Measurements from ENCODE around the gene TERF2IP. TPM values are rescaled to one million over a fixed set of nuclear protein-coding genes. Genes with fewer than 3 reads are reported as not detected.

The TERF2IP gene, protein sequence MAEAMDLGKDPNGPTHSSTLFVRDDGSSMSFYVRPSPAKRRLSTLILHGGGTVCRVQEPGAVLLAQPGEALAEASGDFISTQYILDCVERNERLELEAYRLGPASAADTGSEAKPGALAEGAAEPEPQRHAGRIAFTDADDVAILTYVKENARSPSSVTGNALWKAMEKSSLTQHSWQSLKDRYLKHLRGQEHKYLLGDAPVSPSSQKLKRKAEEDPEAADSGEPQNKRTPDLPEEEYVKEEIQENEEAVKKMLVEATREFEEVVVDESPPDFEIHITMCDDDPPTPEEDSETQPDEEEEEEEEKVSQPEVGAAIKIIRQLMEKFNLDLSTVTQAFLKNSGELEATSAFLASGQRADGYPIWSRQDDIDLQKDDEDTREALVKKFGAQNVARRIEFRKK
- total RNA-seq: 60.1 TPM
- long read RNA-seq, transcript TERF2IP-201 (3 exons, 2,118 nt): major isoform, 226 of 233 reads
- long read RNA-seq, partial matches to known transcripts: 1 of 233 reads
- long read RNA-seq, other reads (novel, unspliced or antisense): 5 of 233 reads

- DNase-seq: peak; percentile 92
- intact Hi-C loops (cut with micrococcal nuclease): loop anchor here (10.0 kb wide), 1 partner anchor 117 kb away; no protein-coding TSS in a partner anchor
- Histone ChIP-seq H3K36me3 (peaks cover 24% of the 10 kb centered on the region), H3K9me3 (replicated peaks) (no peaks in the 10 kb centered on the region), H3K27ac (replicated peaks) (peak within 1 kb of the TSS; percentile 96), H3K27me3 (ENCODE audit: low read depth) (no peaks in the 10 kb centered on the region), H3K4me1 (peaks cover 91% of the 10 kb centered on the region), H3K4me3 (peak within 1 kb of the TSS; percentile 97)
- TF ChIP-seq, protein P1, sequence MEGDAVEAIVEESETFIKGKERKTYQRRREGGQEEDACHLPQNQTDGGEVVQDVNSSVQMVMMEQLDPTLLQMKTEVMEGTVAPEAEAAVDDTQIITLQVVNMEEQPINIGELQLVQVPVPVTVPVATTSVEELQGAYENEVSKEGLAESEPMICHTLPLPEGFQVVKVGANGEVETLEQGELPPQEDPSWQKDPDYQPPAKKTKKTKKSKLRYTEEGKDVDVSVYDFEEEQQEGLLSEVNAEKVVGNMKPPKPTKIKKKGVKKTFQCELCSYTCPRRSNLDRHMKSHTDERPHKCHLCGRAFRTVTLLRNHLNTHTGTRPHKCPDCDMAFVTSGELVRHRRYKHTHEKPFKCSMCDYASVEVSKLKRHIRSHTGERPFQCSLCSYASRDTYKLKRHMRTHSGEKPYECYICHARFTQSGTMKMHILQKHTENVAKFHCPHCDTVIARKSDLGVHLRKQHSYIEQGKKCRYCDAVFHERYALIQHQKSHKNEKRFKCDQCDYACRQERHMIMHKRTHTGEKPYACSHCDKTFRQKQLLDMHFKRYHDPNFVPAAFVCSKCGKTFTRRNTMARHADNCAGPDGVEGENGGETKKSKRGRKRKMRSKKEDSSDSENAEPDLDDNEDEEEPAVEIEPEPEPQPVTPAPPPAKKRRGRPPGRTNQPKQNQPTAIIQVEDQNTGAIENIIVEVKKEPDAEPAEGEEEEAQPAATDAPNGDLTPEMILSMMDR (IDR thresholded peaks at IDR 0.05; ENCODE audit: borderline replicate concordance): no peak
Measured at GRCh38 chr16:75647492-75648264, at the start of gene TERF2IP, which contains the start of gene KARS1. TERF2IP (plus strand) TSS chr16:75647773; CDS start chr16:75647883, 110 bp downstream. KARS1 (minus strand) TSS chr16:75647665; CDS start chr16:75647639, 26 bp downstream.

- Histone ChIP-seq H3K4me1 (peaks cover 4% of the 10 kb centered on the region), H3K4me3 (no peak overlapping the region), H3K36me3 (peaks cover 84% of the 10 kb centered on the region), H3K27me3 (ENCODE audit: low read depth) (no peaks in the 10 kb centered on the region), H3K9me3 (replicated peaks) (peaks cover 12% of the 10 kb centered on the region), H3K27ac (replicated peaks) (no peak overlapping the region)
- intact Hi-C loops (cut with micrococcal nuclease): no loop called here
- TF ChIP-seq, protein P1 (IDR thresholded peaks at IDR 0.05; ENCODE audit: borderline replicate concordance): no peak
- DNase-seq: no peak
Measured at GRCh38 chr16:75599452-75600277, 47.9 kb upstream of the TERF2IP start.

DNA sequence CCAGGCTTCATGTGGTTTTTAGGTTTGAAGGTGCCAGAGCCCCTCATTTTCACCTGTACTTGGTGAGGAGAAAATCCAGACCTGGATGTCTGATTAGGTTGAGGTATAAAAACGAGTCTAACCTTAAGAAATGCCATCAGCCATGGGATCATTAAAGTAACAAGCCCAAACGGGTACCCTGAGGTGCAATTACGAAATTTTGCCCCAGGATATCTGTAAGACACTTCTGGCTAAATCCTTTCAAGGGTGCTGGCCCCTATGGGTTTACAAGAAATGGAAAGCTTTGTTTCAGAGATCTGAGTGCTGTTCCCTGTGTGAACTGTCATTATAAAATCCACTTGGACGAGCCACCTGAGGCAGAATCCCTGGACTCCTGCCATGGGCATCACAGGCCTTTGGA is 44.3 kb upstream of the TERF2IP start:
- no peak overlapping the region for H3K4me3 ChIP-seq

DNA sequence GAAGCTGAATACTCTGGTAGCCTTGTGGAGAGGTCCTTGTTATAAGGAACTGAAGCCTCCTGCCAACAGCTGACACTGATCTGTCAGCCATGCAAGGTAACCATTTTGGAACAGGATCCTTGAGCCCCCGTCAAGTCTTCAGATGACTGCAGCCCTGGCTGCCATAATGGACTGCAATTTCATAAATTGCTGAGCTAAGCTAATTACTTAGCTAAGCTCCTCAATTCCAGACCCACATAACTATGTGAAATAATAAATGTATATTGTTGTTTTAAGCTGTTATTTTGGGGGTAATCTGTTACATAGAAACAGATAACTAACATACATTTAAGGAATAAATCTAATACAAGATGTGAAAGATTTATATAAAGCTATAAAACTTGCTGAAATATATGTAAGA is 41.1 kb upstream of the TERF2IP start:
- H3K36me3 ChIP-seq: peaks cover 88% of the 10 kb centered on the region
- no peak overlapping the region for H3K27ac ChIP-seq (replicated peaks)
- TF ChIP-seq, protein P1 (IDR thresholded peaks at IDR 0.05; ENCODE audit: borderline replicate concordance): no peak
- no peak for DNase-seq
- intact Hi-C loops (cut with micrococcal nuclease): no loop called here
- H3K4me3 ChIP-seq: no peak overlapping the region
- peaks cover 5% of the 10 kb centered on the region for H3K9me3 ChIP-seq (replicated peaks)
- no peaks in the 10 kb centered on the region for H3K4me1 ChIP-seq
- no peaks in the 10 kb centered on the region for H3K27me3 ChIP-seq (ENCODE audit: low read depth)

More for the DNA sequence above, 44.3 kb upstream of the TERF2IP start:
- Histone ChIP-seq H3K27me3 (ENCODE audit: low read depth) (no peaks in the 10 kb centered on the region), H3K4me1 (no peaks in the 10 kb centered on the region), H3K27ac (replicated peaks) (no peak overlapping the region), H3K9me3 (replicated peaks) (peaks cover 5% of the 10 kb centered on the region), H3K36me3 (peaks cover 94% of the 10 kb centered on the region)
- intact Hi-C loops (cut with micrococcal nuclease): no loop called here
- TF ChIP-seq, protein P1 (IDR thresholded peaks at IDR 0.05; ENCODE audit: borderline replicate concordance): no peak
- no peak for DNase-seq

Data from left ventricle myocardium inferior (tissue), 1 donor.